Endothelial cell of umbilical vein (primary cell): ENCODE data around the gene TAS2R13. TPM values are rescaled to one million over a fixed set of nuclear protein-coding genes. Genes with fewer than 3 reads are reported as not detected.

Experiments used
- BruUV-seq: library from RNA; stranded (reverse); fragments of 400-500 nt; replicated peaks from 2 replicates; lab custom pipeline; 2021; lab: Mats Ljungman, UMichigan
- CTCF ChIA-PET: fragments of 300-600, 350-600 bp; sonication (Branson Sonifier 250); formaldehyde crosslinking; loops from one replicate; lab custom pipeline; 2021; ENCODE audit warnings: antibody characterized with exemption, inconsistent platforms; lab: Charles Lee
- POLR2A ChIA-PET: fragments of 300-600, 350-600 bp; sonication (Branson Sonifier 250); formaldehyde crosslinking; loops from one replicate; lab custom pipeline; 2021; ENCODE audit warnings: antibody characterized with exemption, inconsistent platforms; lab: Charles Lee
- DNase-seq: peaks from one replicate; pipeline ENCODE4 v3.0.0-alpha.2; 2011; ENCODE audit warnings: low read depth, low spot score
- FAIRE-seq: peaks from 2 replicates; lab custom pipeline; 2011; peaks lifted over from hg19 to GRCh38; lab: Jason Lieb, UNC
- H2AFZ ChIP-seq: 2 replicates; pipeline ENCODE4 v1.6.0; 2012; ENCODE audit warnings: low read depth, low read length, control low read depth, inconsistent platforms
- H3K27ac ChIP-seq: 2 replicates; pipeline ENCODE4 v1.5.1; 2011; ENCODE audit warnings: low read depth, mild to moderate bottlenecking, control low read depth, low read length, moderate library complexity; ENCODE audit not compliant: insufficient read depth
- H3K27me3 ChIP-seq, 2 experiments: 2 replicates each; pipeline versions ENCODE4 v1.6.0 to v1.6.1; 2011; ENCODE audit warnings: low read length in 2 of 2, mixed read lengths in 1 of 2; ENCODE audit not compliant: control insufficient read depth in 2 of 2, insufficient read depth in 2 of 2
- H3K36me3 ChIP-seq, 2 experiments: 2 replicates in 1 of 2; 3 replicates in 1 of 2; pipeline ENCODE4 v1.5.1; 2011; ENCODE audit warnings: low read length in 2 of 2, mild to moderate bottlenecking in 1 of 2, moderate library complexity in 1 of 2; ENCODE audit not compliant: control insufficient read depth in 2 of 2, insufficient read depth in 2 of 2; ENCODE audit errors: extremely low read depth in 1 of 2
- H3K4me1 ChIP-seq: 3 replicates; pipeline ENCODE4 v1.5.1; 2011; ENCODE audit warnings: mild to moderate bottlenecking, low read length; ENCODE audit not compliant: control insufficient read depth, insufficient read depth; ENCODE audit errors: extremely low read depth
- H3K4me2 ChIP-seq: 2 replicates; pipeline ENCODE4 v1.6.1; 2011; ENCODE audit warnings: low read length, control low read depth, mixed read lengths; ENCODE audit not compliant: insufficient read depth
- H3K4me3 ChIP-seq, 3 experiments: fragments of 200-600 bp in 1 of 3; sonication (generic), shearing (Covaris generic) in 1 of 3; replicated peaks in 1 of 3; 2 replicates each; pipeline ENCODE4 v1.5.1; 2011 to 2016; ENCODE audit warnings: control low read depth in 3 of 3, low read length in 3 of 3, mild to moderate bottlenecking in 2 of 3, inconsistent platforms in 1 of 3, low read depth in 1 of 3, moderate library complexity in 1 of 3; ENCODE audit not compliant: insufficient read depth in 1 of 3
- H3K79me2 ChIP-seq: 2 replicates; pipeline ENCODE4 v1.6.0; 2012; ENCODE audit warnings: low read length, inconsistent platforms; ENCODE audit not compliant: control insufficient read depth, insufficient read depth
- H3K9ac ChIP-seq: replicated peaks from 2 replicates; pipeline ENCODE3; 2011; ENCODE audit warnings: low read length, control low read depth; ENCODE audit not compliant: insufficient read depth; ENCODE audit errors: extremely low read depth
- H3K9me1 ChIP-seq: replicated peaks from 3 replicates; pipeline ENCODE4 v1.6.0; 2011; ENCODE audit warnings: mild to moderate bottlenecking, low read length; ENCODE audit not compliant: control insufficient read depth, insufficient read depth; ENCODE audit errors: extremely low read depth
- H3K9me3 ChIP-seq: replicated peaks from 2 replicates; pipeline ENCODE4 v1.5.1; 2012; ENCODE audit warnings: low read length, inconsistent platforms; ENCODE audit not compliant: control insufficient read depth, insufficient read depth
- H4K20me1 ChIP-seq: replicated peaks from 2 replicates; pipeline ENCODE3; 2011; ENCODE audit warnings: mild to moderate bottlenecking, low read length; ENCODE audit not compliant: control insufficient read depth, insufficient read depth; ENCODE audit errors: extremely low read depth
- CTCF ChIP-seq, 2 donors: IDR thresholded peaks; 1 replicate in 1 of 2; 2 replicates in 1 of 2; pipeline ENCODE4 v1.5.1; 2011; ENCODE audit warnings: low read length in 2 of 2, mild to moderate bottlenecking in 2 of 2, moderate library complexity in 2 of 2, control low read depth in 1 of 2, inconsistent platforms in 1 of 2, low read depth in 1 of 2; ENCODE audit not compliant: insufficient read depth in 1 of 2; ENCODE audit errors: extremely low read depth in 1 of 2
- EZH2 ChIP-seq: IDR thresholded peaks from 2 replicates; pipeline ENCODE4 v1.6.1; 2012; ENCODE audit warnings: borderline replicate concordance, low read depth, mild to moderate bottlenecking, moderate library complexity, low read length, inconsistent platforms; ENCODE audit not compliant: severe bottlenecking
- FOS ChIP-seq: IDR thresholded peaks from 2 replicates; pipeline ENCODE4 v1.6.1; 2011; ENCODE audit warnings: mild to moderate bottlenecking, low read length, moderate library complexity, borderline replicate concordance; ENCODE audit not compliant: insufficient read depth
- GATA2 ChIP-seq: IDR thresholded peaks from 2 replicates; pipeline ENCODE4 v1.7.0; 2011; ENCODE audit warnings: low read depth, mild to moderate bottlenecking, moderate library complexity, mixed read lengths, low read length; ENCODE audit not compliant: insufficient read length, insufficient read depth
- JUN ChIP-seq: IDR thresholded peaks from 2 replicates; pipeline ENCODE4 v1.6.1; 2011; ENCODE audit warnings: borderline replicate concordance, low read depth; ENCODE audit not compliant: insufficient read length, insufficient read depth
- MAX ChIP-seq: IDR thresholded peaks from 2 replicates; pipeline ENCODE4 v1.6.1; 2011; ENCODE audit not compliant: insufficient read depth, insufficient read length
- MYC ChIP-seq: IDR thresholded peaks from one replicate; pipeline ENCODE4 v1.6.1; 2011; ENCODE audit warnings: mild to moderate bottlenecking, low read depth, low read length
- POLR2A ChIP-seq: IDR thresholded peaks from 2 replicates; pipeline ENCODE4 v1.6.1; 2012; ENCODE audit warnings: low read depth, mild to moderate bottlenecking, control low read depth, low read length
- POLR2AphosphoS5 ChIP-seq: IDR thresholded peaks from 2 replicates; pipeline ENCODE4 v1.6.1; 2012; ENCODE audit warnings: low read depth, mild to moderate bottlenecking, control low read depth, low read length, moderate library complexity; ENCODE audit not compliant: insufficient read depth
- dilution Hi-C: fragments of 300-500 bp; cut with MboI; formaldehyde crosslinking; loops from one replicate; pipeline ENCODE4 v1.15.0; 2019; ENCODE audit warnings: low sequenced_read_pairs; ENCODE audit not compliant: extremely low pct_ligation_motif_present
- intact Hi-C: fragments of 100-400 bp; cut with micrococcal nuclease; formaldehyde crosslinking; loops from one replicate; pipeline ENCODE4 v1.10.0; 2022
- polyA plus RNA-seq, 4 experiments: library from polyadenylated mRNA; depleted of rRNA in 3 of 4; stranded (reverse) in 3 of 4; unstranded in 1 of 4; fragments of >200 nt; gene quantifications; 2 replicates each; pipeline versions ENCODE4 v1.2.1 to v1.2.3, GENCODE V29; 2011 to 2012; ENCODE audit warnings: missing spikeins in 1 of 4
- total RNA-seq: library from RNA; stranded (reverse); gene quantifications from 2 replicates; pipeline ENCODE4 v1.2.3, GENCODE V29; 2021

The TAS2R13 gene
- total and polyA plus RNA-seq, 2 donors (not counting 3 experiments of a cell fraction or from before 2014, with no cell fraction given): 0.04 to 1.7 TPM

- FAIRE-seq: no peak
- DNase-seq: no peak
- H3K79me2 ChIP-seq: no peaks in the 10 kb centered on the region
- H3K4me2 ChIP-seq: no peak overlapping the region
- H3K4me1 ChIP-seq: no peaks in the 10 kb centered on the region
- no peak overlapping the region for H3K27ac ChIP-seq
- H3K9me3 ChIP-seq: no peaks in the 10 kb centered on the region
- intact Hi-C loops: no loop called here
- H3K4me3 ChIP-seq: no peak overlapping the region
- dilution Hi-C loops: no loop called here
- no peak overlapping the region for H2AFZ ChIP-seq
- no peaks in the 10 kb centered on the region for H3K36me3 ChIP-seq
- H3K27me3 ChIP-seq: no peaks in the 10 kb centered on the region
- H4K20me1 ChIP-seq: no peaks in the 10 kb centered on the region
- POLR2A ChIA-PET: no interaction called here
- H3K9ac ChIP-seq: no peak overlapping the region
- no peaks in the 10 kb centered on the region for H3K9me1 ChIP-seq
- no TSS peak for BruUV-seq
- no peak for TF ChIP-seq MAX
- no peak for TF ChIP-seq POLR2A
- no peak for TF ChIP-seq CTCF (IDR thresholded peaks at IDR 0.05; ENCODE audit: extremely low read depth in 1 of 2, insufficient read depth in 1 of 2, low read depth in 1 of 2, low read length in 2 of 2)
- TF ChIP-seq MYC: no peak
- no peak for TF ChIP-seq GATA2
- TF ChIP-seq POLR2AphosphoS5: no peak
- TF ChIP-seq EZH2: no peak
- no peak for TF ChIP-seq FOS
- TF ChIP-seq JUN: no peak
- CTCF ChIA-PET: no interaction called here
Observed at GRCh38 chr12:10919809-10920208, 10.4 kb upstream of the TAS2R13 start.
